NCI-H748 (cell line): ENCODE results near the gene ATXN1.

ENCODE experiments used
- DNase-seq: peaks from one replicate; lab custom pipeline; 2025; ENCODE audit not compliant: unreplicated experiment; lab: John Stamatoyannopoulos, UW

The ATXN1 gene

GRCh38 chr6:16681260-16681873 lies 79.9 kb downstream of the ATXN1 start:
- DNase-seq, result no peak

- no peak for DNase-seq
Observed at GRCh38 chr6:16679050-16679449, 82.2 kb downstream of the ATXN1 start.

- DNase-seq, result no peak
Observed at GRCh38 chr6:16677458-16677857, 83.8 kb downstream of the ATXN1 start.

GRCh38 chr6:16676978-16677377 lies 84.3 kb downstream of the ATXN1 start:
- no peak for DNase-seq

GRCh38 chr6:16676376-16676775 lies 84.9 kb downstream of the ATXN1 start:
- no peak for DNase-seq

- no peak for DNase-seq
Observed at GRCh38 chr6:16674801-16675392, 86.4 kb downstream of the ATXN1 start.

GRCh38 chr6:16673011-16673797 lies 88.1 kb downstream of the ATXN1 start:
- DNase-seq, result no peak

GRCh38 chr6:16671302-16672289 lies 89.7 kb downstream of the ATXN1 start:
- no peak for DNase-seq

GRCh38 chr6:16670617-16671051 lies 90.6 kb downstream of the ATXN1 start:
- DNase-seq, result no peak

- no peak for DNase-seq
Observed at GRCh38 chr6:16670183-16670582, 91.1 kb downstream of the ATXN1 start.

GRCh38 chr6:16669227-16669626 lies 92.0 kb downstream of the ATXN1 start:
- DNase-seq, result peak; percentile 90

- no peak for DNase-seq
Observed at GRCh38 chr6:16667509-16667908, 93.8 kb downstream of the ATXN1 start.

- no peak for DNase-seq
Observed at GRCh38 chr6:16665992-16666391, 95.3 kb downstream of the ATXN1 start.

- no peak for DNase-seq
Observed at GRCh38 chr6:16665182-16665581, 96.1 kb downstream of the ATXN1 start.

- DNase-seq, result no peak
Observed at GRCh38 chr6:16663901-16664300, 97.4 kb downstream of the ATXN1 start.

GRCh38 chr6:16660157-16660497 lies 101.1 kb downstream of the ATXN1 start:
- DNase-seq, result no peak

- DNase-seq, result no peak
Observed at GRCh38 chr6:16659466-16660156, 101.6 kb downstream of the ATXN1 start.

GRCh38 chr6:16658348-16659034 lies 102.8 kb downstream of the ATXN1 start:
- no peak for DNase-seq

- DNase-seq, result no peak
Observed at GRCh38 chr6:16657768-16658167, 103.5 kb downstream of the ATXN1 start.

GRCh38 chr6:16656451-16656850 lies 104.8 kb downstream of the ATXN1 start:
- no peak for DNase-seq
